HPDE6-E6E7 (cell line): ENCODE data around the gene LYPD6B.
"Not testable (repeated sequence)": the region's sequence is repeated elsewhere in the genome, so short reads cannot be mapped to it uniquely, and the experiment has no call there.

ENCODE experiments used
- DNase-seq: peaks from one replicate; pipeline ENCODE4 v3.0.0; 2011; ENCODE audit warnings: missing footprints; ENCODE audit errors: extremely low spot score

Gene LYPD6B

GRCh38 chr2:149204686-149205085 is 166.2 kb downstream of the LYPD6B start:
- DNase-seq: no peak

GRCh38 chr2:149205143-149205542 is 166.6 kb downstream of the LYPD6B start:
- no peak for DNase-seq

GRCh38 chr2:149213764-149214493 is 175.4 kb downstream of the LYPD6B start:
- no peak for DNase-seq

GRCh38 chr2:149218497-149218896 is 180.0 kb downstream of the LYPD6B start:
- DNase-seq: no peak

- no peak for DNase-seq
These were observed 181.4 kb downstream of the LYPD6B start for GRCh38 chr2:149219856-149220255.

GRCh38 chr2:149221002-149221401 is 182.5 kb downstream of the LYPD6B start:
- no peak for DNase-seq

GRCh38 chr2:149221898-149222297 is 183.4 kb downstream of the LYPD6B start:
- no peak for DNase-seq

GRCh38 chr2:149223472-149224095 is 185.1 kb downstream of the LYPD6B start:
- no peak for DNase-seq

GRCh38 chr2:149224543-149224942 is 186.0 kb downstream of the LYPD6B start:
- no peak for DNase-seq

GRCh38 chr2:149225446-149225845 is 186.9 kb downstream of the LYPD6B start:
- no peak for DNase-seq

- DNase-seq: no peak
These were observed 188.3 kb downstream of the LYPD6B start for GRCh38 chr2:149226790-149227189.

GRCh38 chr2:149235816-149236375 is 197.4 kb downstream of the LYPD6B start:
- DNase-seq: no peak

- DNase-seq: no peak
These were observed 197.9 kb downstream of the LYPD6B start for GRCh38 chr2:149236410-149236809.

GRCh38 chr2:149246186-149246585 is 207.7 kb downstream of the LYPD6B start:
- no peak for DNase-seq

- not testable (repeated sequence) for DNase-seq
These were observed 212.9 kb downstream of the LYPD6B start for GRCh38 chr2:149251436-149251835.

- not testable (repeated sequence) for DNase-seq
These were observed 218.4 kb downstream of the LYPD6B start for GRCh38 chr2:149256877-149257276.

GRCh38 chr2:149258531-149258930 is 220.0 kb downstream of the LYPD6B start:
- no peak for DNase-seq

GRCh38 chr2:149259136-149259535 is 220.6 kb downstream of the LYPD6B start:
- DNase-seq: no peak

GRCh38 chr2:149261692-149262091 is 223.2 kb downstream of the LYPD6B start:
- DNase-seq: no peak
